Right renal pelvis (tissue), 4 donors: ENCODE results near the gene CMSS1. TPM values are rescaled to one million over a fixed set of nuclear protein-coding genes. Genes with fewer than 3 reads are reported as not detected.

Experiments
- DNase-seq, 4 donors: peaks; one replicate each; pipeline ENCODE4 v3.0.0-alpha.2; 2013; ENCODE audit warnings: low read depth in 4 of 4, low spot score in 3 of 4, missing footprints in 1 of 4
- polyA plus RNA-seq, 4 donors: library from polyadenylated mRNA; unstranded; fragments of 120-200 nt; gene quantifications; one replicate each; pipeline ENCODE4 v1.2.1, GENCODE V29; 2013; ENCODE audit not compliant: insufficient read length in 4 of 4

CMSS1 gene
- polyA plus RNA-seq, 4 donors = 39.3 to 42.3 (median 40.5) TPM

DNA sequence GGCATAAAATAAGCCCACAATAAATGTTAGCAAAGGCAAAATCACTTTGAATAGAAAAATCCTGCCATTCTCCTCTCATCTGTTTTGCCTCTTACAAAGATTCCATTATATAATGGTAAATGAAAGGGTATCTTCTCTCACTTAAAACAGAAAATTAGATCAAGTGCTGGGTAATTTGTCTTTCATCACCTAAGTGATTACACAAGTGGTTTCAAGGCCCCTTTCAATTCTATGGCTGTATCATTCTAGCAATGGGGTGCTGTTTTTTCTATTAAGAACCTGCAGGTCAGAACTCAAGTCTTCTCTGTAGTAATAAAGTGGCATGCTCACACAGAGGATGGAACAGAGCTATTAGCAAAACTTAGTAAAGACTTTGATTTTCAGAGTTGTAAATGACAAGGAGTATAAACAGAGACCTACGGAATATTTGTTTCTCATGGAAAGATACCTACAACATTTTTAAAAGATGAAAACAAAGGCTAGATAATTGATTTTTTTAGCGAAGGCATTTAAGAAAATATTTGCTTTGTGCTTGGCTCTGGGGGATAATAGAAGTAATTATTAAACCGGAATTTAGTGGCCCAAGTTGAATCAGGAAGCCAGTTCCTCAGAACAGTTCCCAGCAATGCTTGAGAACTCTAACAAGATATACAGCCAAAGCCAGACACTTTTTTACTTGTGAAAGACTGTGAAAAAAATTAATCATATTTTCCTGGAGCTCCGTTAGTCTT is 137.4 kb downstream of the CMSS1 start:
- no peak for DNase-seq

GRCh38 chr3:99955773-99956562 is 138.3 kb downstream of the CMSS1 start:
- DNase-seq = no peak

- no peak for DNase-seq
Observed at GRCh38 chr3:99957151-99957796, 139.6 kb downstream of the CMSS1 start.

- no peak for DNase-seq
Observed at GRCh38 chr3:99958222-99958912, 140.7 kb downstream of the CMSS1 start.

DNA sequence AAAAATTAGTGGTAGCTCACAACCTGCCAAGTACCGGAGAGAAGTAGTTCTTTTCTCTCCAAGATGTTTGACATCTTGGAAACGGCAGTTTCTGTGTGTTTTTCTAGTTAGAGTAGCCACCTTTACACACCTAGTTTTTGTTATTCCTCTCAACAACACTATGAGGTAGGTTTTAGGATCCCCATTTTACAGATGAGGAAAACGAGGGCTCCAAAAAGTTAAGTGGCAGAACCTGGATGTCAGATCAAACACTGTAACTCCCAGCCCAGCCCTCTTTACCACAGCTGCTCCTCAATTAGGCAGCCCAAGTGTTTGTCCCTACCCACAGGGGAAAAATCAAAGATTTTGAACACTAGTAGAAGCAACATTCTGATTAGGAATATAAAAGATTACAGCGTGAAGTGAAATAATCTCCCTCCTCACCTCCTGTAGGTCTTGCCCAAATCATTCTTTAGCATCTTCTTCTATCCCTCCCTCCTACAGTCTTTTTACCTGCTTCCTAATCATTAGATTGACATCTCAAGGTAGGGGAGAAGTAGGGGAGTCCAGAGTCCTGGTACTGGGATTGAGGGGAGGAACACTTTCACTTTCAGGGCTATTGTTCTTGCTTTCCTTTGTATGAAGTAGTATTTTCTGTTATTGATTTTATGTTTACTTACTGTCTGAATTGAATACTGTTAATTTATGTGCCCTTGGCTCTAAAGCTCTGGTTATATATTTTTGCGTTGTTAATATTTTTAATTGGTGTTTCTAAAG is 142.6 kb downstream of the CMSS1 start:
- no peak for DNase-seq

- peak in 3 of 4 donors; percentile 35 to 56 (median 51) for DNase-seq
Observed at GRCh38 chr3:99960941-99961340, 143.3 kb downstream of the CMSS1 start.

DNA sequence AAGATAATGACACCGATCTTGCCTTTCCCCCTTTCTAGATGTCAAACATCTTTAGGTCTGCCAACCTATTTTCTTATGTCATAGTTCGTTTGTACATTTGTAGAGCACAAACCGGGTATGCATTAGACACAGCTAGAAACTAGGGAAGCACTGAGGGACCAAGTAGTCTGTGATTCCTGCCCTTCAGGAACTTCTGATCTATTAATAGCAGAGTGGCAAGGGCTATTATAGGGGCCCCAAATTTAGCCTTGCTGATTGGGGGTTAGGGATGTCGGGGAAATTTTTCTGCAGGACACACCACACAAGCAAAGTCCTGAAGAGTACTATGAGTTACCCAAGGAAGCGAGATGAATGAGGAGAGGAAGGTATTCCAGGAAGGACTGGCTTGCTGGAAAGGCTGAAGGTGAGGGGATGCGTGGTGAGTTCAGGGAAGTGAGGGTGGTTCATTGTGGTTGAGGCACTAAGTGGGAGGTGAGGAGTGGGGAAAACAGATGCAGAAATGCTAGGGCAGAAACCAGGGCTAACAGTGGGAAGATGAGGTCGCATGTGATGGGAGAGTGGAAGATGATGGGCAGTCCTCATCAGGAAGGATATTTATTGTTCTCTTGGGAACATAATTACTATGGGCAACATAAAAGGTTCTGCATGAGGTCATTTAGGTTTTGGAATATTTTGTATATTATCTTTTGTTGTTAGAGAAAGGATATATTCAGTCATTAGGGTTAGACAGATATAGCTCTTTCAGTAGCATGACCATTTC is 144.3 kb downstream of the CMSS1 start:
- no peak for DNase-seq

DNA sequence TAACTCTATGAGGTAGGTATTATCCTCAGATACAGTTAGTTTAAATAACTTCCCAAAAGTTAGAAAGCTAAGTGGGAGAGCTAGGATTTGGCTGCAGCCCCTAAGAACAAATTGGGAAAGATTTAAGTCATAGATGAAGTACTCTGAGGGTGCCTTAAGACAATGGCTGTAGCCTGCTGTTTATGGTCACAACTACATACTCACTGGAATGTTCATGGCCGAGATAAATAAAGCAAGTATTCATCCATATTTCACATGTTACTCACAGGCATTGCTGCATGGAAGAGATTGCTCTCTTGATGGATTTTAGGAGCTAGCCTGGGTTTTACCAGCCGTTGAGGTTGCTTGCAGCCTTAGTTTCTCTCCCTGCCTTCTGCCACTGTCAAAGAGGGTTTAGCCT is 145.0 kb downstream of the CMSS1 start:
- DNase-seq = no peak

DNA sequence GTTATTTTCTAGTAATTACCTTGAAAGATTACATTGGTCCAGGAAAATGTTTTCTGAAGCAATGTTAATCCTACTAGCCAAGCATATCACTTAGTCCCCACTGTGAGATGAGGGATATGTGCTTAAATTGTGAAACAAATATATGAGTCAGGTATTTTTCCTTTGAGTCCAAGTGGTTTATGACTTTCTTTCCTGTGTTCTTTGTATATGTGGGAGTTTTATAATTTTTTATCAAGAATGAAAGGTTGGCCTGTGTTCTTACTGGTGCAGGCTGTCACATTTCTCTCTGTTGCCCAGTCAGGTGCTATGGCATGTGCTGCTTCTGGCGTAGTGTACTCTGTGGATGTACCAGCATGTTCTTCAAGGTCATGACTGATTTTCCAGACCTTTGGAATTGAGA is 147.4 kb downstream of the CMSS1 start:
- DNase-seq = no peak

GRCh38 chr3:99965681-99966408 is 148.2 kb downstream of the CMSS1 start:
- no peak for DNase-seq

DNA sequence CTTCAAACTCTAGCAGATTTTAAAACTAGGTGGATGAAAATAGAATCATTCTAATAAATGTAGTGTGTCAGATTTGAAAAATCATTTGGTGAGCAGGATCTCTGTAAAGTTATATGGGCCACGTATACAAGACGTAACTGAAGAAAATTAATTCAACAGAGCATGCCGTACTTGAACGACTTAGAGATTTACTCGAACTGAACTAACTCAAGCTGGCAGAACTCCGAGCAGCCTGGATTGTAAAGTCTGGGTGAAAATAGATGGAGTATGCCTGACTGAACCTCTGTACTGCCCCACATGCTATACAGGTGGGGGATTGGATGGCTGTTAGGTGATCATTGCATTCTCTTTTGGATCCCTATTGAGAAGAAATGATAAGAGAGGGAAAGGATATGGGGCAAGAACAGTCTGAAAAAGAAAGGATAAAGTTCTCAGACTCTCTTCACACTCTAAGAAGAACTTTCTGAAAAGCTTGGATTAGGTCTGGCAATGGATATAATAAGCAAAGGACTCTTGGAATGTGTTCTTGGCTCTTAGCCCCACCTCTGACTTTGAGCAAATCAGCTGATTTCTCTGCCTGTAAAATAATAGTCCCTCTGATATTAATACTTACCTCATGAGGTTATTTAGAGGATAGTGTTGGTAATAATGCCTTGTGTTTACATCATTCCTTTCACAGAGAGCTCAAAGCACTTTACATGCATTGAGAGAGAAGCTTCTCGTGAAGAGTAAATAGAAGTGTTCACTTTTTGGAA is 149.2 kb downstream of the CMSS1 start:
- no peak for DNase-seq

- no peak for DNase-seq
Observed at GRCh38 chr3:99967796-99968195, 150.1 kb downstream of the CMSS1 start.

DNA sequence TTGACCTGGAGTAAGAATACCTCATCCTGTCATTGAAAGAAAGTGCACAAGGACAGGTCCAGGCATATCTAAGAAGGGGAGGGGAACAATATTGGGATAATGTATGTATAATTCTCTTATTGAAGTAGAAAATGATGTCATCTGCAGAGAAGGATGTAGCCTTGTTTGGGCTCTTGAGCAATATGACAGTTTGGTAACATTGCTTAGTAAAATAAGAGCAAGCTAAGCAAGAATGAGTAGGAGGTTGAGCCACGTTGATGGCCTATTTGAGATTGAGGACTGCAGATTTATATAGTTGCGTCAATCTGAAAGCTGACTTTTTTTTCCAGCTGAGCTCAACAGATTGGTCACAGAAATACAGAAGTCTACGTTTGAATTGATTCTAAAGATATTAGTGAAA is 151.5 kb downstream of the CMSS1 start:
- DNase-seq = no peak

DNA sequence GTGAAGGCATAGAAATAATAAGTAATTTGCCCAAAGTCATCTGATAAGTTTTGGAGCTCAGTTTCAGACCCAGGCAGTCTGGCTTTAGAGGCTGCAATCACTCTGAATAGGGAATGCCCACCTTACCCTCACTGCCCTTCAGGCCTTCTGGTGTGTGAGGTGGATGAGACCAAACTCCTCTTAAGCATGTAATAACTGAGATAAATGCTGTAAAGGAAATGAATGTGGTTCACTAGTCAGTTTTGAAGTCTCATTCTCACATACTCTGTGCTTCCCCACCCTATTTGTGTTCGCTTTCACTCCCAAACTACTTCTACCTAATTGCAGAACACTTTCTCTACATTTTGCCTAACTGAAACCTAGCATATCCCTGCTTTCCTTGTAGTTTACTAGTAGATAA is 152.5 kb downstream of the CMSS1 start:
- no peak for DNase-seq

DNA sequence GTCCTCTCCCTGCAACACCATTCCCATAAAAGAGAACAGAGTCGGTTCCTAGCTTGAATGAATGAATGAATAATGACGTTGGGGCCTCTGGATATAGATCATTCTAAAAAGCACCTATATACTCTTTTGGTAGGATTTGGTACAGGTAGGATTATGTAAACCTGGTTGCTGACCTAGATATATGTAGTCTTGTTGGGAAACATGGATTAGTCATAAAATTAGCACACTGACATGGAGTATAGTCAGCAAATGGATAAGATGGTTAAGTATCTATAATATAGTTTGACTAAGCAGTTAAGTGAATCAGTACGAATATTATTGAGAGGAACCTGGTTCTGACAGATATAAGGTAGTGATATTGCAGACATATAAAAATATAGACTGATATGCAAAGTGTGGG is 154.1 kb downstream of the CMSS1 start:
- DNase-seq = no peak

DNA sequence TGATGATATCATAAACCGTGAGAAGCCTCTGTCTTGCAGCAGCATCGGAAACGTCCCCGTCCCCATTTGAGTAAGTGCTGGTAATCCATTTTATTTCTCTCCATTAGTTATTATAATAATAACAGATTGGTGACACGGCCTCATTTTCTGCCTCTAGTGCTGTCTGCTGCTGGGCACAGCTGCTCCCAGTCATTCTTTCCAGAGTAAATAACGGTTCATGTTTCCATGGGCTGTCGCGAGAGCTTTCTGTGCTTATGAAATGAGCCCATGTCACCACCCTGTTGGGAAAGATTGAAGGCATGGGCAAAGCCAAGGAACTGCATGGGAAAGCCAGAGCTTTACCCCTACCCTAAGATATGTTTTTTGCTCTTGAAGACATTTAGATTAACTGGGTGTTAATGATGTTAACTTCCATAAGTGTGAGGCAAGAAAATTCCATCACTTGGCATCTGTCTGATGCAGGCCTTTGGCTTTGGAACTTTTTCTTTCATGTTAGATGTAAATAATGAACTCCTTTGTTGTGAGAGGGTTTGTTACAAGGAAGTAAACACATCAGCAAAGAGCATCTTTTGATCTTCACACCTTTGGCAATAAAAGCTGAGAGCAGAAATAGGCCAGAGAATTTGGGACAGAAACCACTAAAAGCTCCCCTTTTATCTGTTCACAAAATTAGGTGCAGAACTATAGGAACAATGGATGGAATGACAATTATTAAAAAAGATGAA is 154.9 kb downstream of the CMSS1 start:
- DNase-seq = no peak

GRCh38 chr3:99974989-99975388 is 157.3 kb downstream of the CMSS1 start:
- DNase-seq = no peak

- DNase-seq = no peak
Observed at GRCh38 chr3:99976584-99976983, 158.9 kb downstream of the CMSS1 start.
